HG03354 (cell line): ENCODE results near the gene GRAMD2B.
"Not testable (repeated sequence)": the region's sequence is repeated elsewhere in the genome, so short reads cannot be mapped to it uniquely, and the experiment has no call there.

ENCODE experiments used
- ATAC-seq: cut with Tn5 transposase; IDR thresholded peaks from one replicate; pipeline ENCODE4 v1.9.1; 2021; ENCODE audit warnings: mild to moderate bottlenecking; ENCODE audit not compliant: unreplicated experiment, poor library complexity, severe bottlenecking

Gene GRAMD2B

GRCh38 chr5:126422994-126423788, at the start of gene GRAMD2B:
TSS of gene GRAMD2B (plus strand) at chr5:126423409. CDS start at chr5:126423607, 198 bp downstream.
- peak; percentile 92 for ATAC-seq

GRCh38 chr5:126374109-126374416, 49.1 kb upstream of the GRAMD2B start:
- no peak for ATAC-seq

- ATAC-seq: no peak
These were observed 46.8 kb upstream of the GRAMD2B start for GRCh38 chr5:126376443-126376842.

GRCh38 chr5:126377424-126377823, 45.8 kb upstream of the GRAMD2B start:
- ATAC-seq: no peak

- not testable (repeated sequence) for ATAC-seq
These were observed 42.9 kb upstream of the GRAMD2B start for GRCh38 chr5:126380316-126380715.

- no peak for ATAC-seq
These were observed 40.0 kb upstream of the GRAMD2B start for GRCh38 chr5:126383246-126383645.

GRCh38 chr5:126383776-126384175, 39.4 kb upstream of the GRAMD2B start:
- ATAC-seq: no peak

GRCh38 chr5:126384985-126385384, 38.2 kb upstream of the GRAMD2B start:
- no peak for ATAC-seq

- ATAC-seq: no peak
These were observed 37.4 kb upstream of the GRAMD2B start for GRCh38 chr5:126385524-126386502.

GRCh38 chr5:126389179-126389578, 34.0 kb upstream of the GRAMD2B start:
- ATAC-seq: no peak

GRCh38 chr5:126390051-126390450, 33.2 kb upstream of the GRAMD2B start:
- no peak for ATAC-seq

GRCh38 chr5:126391386-126391785, 31.8 kb upstream of the GRAMD2B start:
- ATAC-seq: no peak

GRCh38 chr5:126394211-126394788, 28.9 kb upstream of the GRAMD2B start:
- no peak for ATAC-seq

- no peak for ATAC-seq
These were observed 28.0 kb upstream of the GRAMD2B start for GRCh38 chr5:126395198-126395597.

GRCh38 chr5:126395605-126396004, 27.6 kb upstream of the GRAMD2B start:
- no peak for ATAC-seq

GRCh38 chr5:126396721-126397120, 26.5 kb upstream of the GRAMD2B start:
- ATAC-seq: peak; percentile 71

- no peak for ATAC-seq
These were observed 24.4 kb upstream of the GRAMD2B start for GRCh38 chr5:126398791-126399190.

- ATAC-seq: no peak
These were observed 22.5 kb upstream of the GRAMD2B start for GRCh38 chr5:126400621-126401251.

- no peak for ATAC-seq
These were observed 20.3 kb upstream of the GRAMD2B start for GRCh38 chr5:126402621-126403555.
